ENCODE results near the gene SPINK4. TPM values are rescaled to one million over a fixed set of nuclear protein-coding genes. Genes with fewer than 3 reads are reported as not detected.

Gene SPINK4
- total RNA-seq, 1 donor from 2014 or later = not detected

DNA sequence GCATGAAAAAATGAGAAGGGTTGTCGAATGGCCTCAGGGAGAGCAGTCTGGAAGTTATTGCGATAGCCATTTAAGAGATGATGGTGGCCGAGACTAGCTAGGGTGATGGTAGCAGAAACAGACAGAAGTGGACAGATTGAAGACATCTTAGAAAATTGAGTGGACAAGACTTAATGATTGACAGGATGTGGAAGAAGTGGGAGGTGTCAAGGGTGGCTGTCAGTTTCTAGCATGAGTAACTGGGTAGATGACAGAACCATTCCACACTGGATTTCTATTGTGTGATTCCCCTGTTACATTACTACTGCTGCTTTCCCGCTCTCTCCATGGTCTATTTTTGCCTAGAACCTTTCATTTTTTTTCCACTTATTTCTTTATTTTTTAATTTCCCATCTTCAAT, 37.5 kb downstream of the SPINK4 start:
- no peak overlapping the region for H3K27ac Mint-ChIP-seq (ENCODE audit: unreplicated experiment)
- no peak overlapping the region for H3K4me3 Mint-ChIP-seq
- H3K36me3 Mint-ChIP-seq (ENCODE audit: low read depth) = peaks cover 5% of the 10 kb centered on the region
- H3K4me1 Mint-ChIP-seq = no peaks in the 10 kb centered on the region
- TF ChIP-seq CTCF (conservative IDR thresholded peaks at IDR 0.05) = no peak
- no peak for DNase-seq (ENCODE audit: low read depth, low spot score)
- no peaks in the 10 kb centered on the region for H3K9me3 Mint-ChIP-seq
- no peaks in the 10 kb centered on the region for H3K27me3 Mint-ChIP-seq (ENCODE audit: low read depth)

DNA sequence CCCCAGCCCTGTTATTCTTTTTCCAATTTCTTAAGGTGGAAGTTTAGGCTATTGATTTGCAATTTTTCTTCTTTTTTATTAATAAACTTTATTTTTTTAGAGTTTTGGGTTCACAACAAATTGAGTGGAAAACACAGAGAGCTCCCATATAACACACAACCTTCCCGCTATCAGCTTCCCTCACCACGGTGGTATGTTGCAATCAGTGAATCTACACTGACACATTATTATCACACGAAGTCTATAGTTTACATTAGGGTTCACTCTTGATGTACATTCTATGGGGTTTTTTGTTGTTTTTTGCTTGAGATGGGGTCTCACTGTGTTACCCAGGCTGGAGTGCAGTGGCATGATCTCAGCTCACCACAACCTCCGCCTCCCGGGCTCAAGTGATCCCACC, 45.5 kb downstream of the SPINK4 start:
- no peaks in the 10 kb centered on the region for H3K36me3 Mint-ChIP-seq (ENCODE audit: low read depth)
- peaks cover 10% of the 10 kb centered on the region for H3K4me1 Mint-ChIP-seq
- no peak for TF ChIP-seq CTCF (conservative IDR thresholded peaks at IDR 0.05)
- no peak overlapping the region for H3K27ac Mint-ChIP-seq (ENCODE audit: unreplicated experiment)
- no peak for DNase-seq (ENCODE audit: low read depth, low spot score)
- no peaks in the 10 kb centered on the region for H3K9me3 Mint-ChIP-seq
- H3K27me3 Mint-ChIP-seq (ENCODE audit: low read depth) = no peaks in the 10 kb centered on the region
- H3K4me3 Mint-ChIP-seq = no peak overlapping the region

DNA sequence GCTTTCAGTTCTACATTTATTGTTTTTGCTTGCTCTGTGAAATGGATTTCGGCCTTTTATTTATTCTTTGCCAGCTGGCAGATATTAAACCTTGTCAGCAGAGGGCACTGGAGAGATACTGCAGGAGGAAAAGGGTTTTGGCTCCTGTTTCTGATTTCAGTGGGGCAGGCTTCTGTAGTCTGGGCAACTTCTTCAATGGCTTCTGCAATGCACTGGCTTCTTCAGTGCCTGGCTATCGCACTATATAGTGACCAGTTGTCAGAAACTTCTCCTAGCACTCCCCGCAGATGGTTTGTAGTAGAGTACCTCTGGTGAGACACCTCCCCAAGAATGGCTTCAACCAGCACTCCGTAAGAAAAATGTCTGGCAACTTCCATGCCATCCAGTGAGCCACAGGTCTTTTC, 47.1 kb downstream of the SPINK4 start:
- Mint-ChIP-seq H3K9me3 (no peaks in the 10 kb centered on the region), H3K4me3 (peak overlapping the region; percentile 85), H3K4me1 (peaks cover 20% of the 10 kb centered on the region), H3K36me3 (ENCODE audit: low read depth) (no peaks in the 10 kb centered on the region), H3K27ac (ENCODE audit: unreplicated experiment) (no peak overlapping the region), H3K27me3 (ENCODE audit: low read depth) (no peaks in the 10 kb centered on the region)
- TF ChIP-seq CTCF (conservative IDR thresholded peaks at IDR 0.05) = peak; percentile 71
- DNase-seq (ENCODE audit: low read depth, low spot score) = peak; percentile 37

GRCh38 chr9:33288235-33288634, 48.3 kb downstream of the SPINK4 start:
- DNase-seq (ENCODE audit: low read depth, low spot score) = no peak
- Mint-ChIP-seq H3K36me3 (ENCODE audit: low read depth) (no peaks in the 10 kb centered on the region), H3K9me3 (no peaks in the 10 kb centered on the region), H3K4me3 (peak overlapping the region; percentile 67), H3K27ac (ENCODE audit: unreplicated experiment) (no peak overlapping the region), H3K27me3 (ENCODE audit: low read depth) (no peaks in the 10 kb centered on the region), H3K4me1 (peaks cover 29% of the 10 kb centered on the region)
- no peak for TF ChIP-seq CTCF (conservative IDR thresholded peaks at IDR 0.05)

GRCh38 chr9:33288828-33289483, 49.0 kb downstream of the SPINK4 start:
- no peak overlapping the region for H3K27ac Mint-ChIP-seq (ENCODE audit: unreplicated experiment)
- H3K4me3 Mint-ChIP-seq = no peak overlapping the region
- peaks cover 29% of the 10 kb centered on the region for H3K4me1 Mint-ChIP-seq
- H3K9me3 Mint-ChIP-seq = no peaks in the 10 kb centered on the region
- no peak for TF ChIP-seq CTCF (conservative IDR thresholded peaks at IDR 0.05)
- DNase-seq (ENCODE audit: low read depth, low spot score) = no peak
- no peaks in the 10 kb centered on the region for H3K27me3 Mint-ChIP-seq (ENCODE audit: low read depth)
- no peaks in the 10 kb centered on the region for H3K36me3 Mint-ChIP-seq (ENCODE audit: low read depth)

Measured in neural crest cell (in vitro differentiated cells).